A673 (cell line): Measurements from ENCODE around the gene PARP12. TPM values are rescaled to one million over a fixed set of nuclear protein-coding genes. Genes with fewer than 3 reads are reported as not detected.

Experiments used
- BruUV-seq: library from RNA; stranded (reverse); fragments of 400-500 nt; replicated peaks from 2 replicates; lab custom pipeline; 2021; lab: Mats Ljungman, UMichigan
- CTCF ChIA-PET: fragments of 300-600 bp; sonication (Branson Sonifier 250); formaldehyde crosslinking; loops from one replicate; lab custom pipeline; 2022; ENCODE audit warnings: antibody characterized with exemption; lab: Charles Lee
- POLR2A ChIA-PET: fragments of 300-600 bp; sonication (Branson Sonifier 250); formaldehyde crosslinking; loops from one replicate; lab custom pipeline; 2022; ENCODE audit warnings: antibody characterized with exemption; ENCODE audit not compliant: low non-redundant PET; lab: Charles Lee
- DNase-seq: peaks from one replicate; pipeline ENCODE4 v3.0.0-alpha.2; 2015; ENCODE audit warnings: low spot score
- H3K27ac ChIP-seq: fragments of 200-600 bp; sonication (generic); 2 replicates; pipeline ENCODE4 v1.5.1; 2016; ENCODE audit warnings: mixed run types, low read depth, mild to moderate bottlenecking, mixed read lengths, antibody characterized with exemption, low read length; ENCODE audit not compliant: poor library complexity, severe bottlenecking
- H3K27me3 ChIP-seq: fragments of 200-600 bp; sonication (generic); replicated peaks from 2 replicates; pipeline ENCODE4 v1.6.1; 2017; ENCODE audit warnings: mixed run types, low read depth, mild to moderate bottlenecking, mixed read lengths, antibody characterized with exemption, low read length; ENCODE audit not compliant: insufficient read depth, poor library complexity
- H3K36me3 ChIP-seq: fragments of 200-600 bp; sonication (generic); 2 replicates; pipeline ENCODE4 v1.6.1; 2016; ENCODE audit warnings: mixed run types, mild to moderate bottlenecking, mixed read lengths, antibody characterized with exemption, low read length; ENCODE audit not compliant: insufficient read depth, poor library complexity, severe bottlenecking
- H3K4me1 ChIP-seq: fragments of 200-600 bp; sonication (generic); 2 replicates; pipeline ENCODE4 v1.6.1; 2017; ENCODE audit warnings: mixed run types, mild to moderate bottlenecking, mixed read lengths, antibody characterized with exemption, low read length; ENCODE audit not compliant: insufficient read depth, poor library complexity, severe bottlenecking
- H3K4me3 ChIP-seq: fragments of 200-600 bp; sonication (generic); 2 replicates; pipeline ENCODE4 v1.5.1; 2016; ENCODE audit warnings: low read depth, mixed run types, mild to moderate bottlenecking, mixed read lengths, low read length; ENCODE audit not compliant: poor library complexity, severe bottlenecking
- H3K9me3 ChIP-seq: fragments of 200-600 bp; sonication (generic); 2 replicates; pipeline ENCODE4 v1.6.1; 2016; ENCODE audit warnings: mixed run types, low read depth, mild to moderate bottlenecking, mixed read lengths, antibody characterized with exemption, low read length; ENCODE audit not compliant: poor library complexity, severe bottlenecking
- EZH2 ChIP-seq: fragments of 200-600 bp; sonication (generic); IDR thresholded peaks from 2 replicates; pipeline ENCODE4 v1.6.1; 2017; ENCODE audit warnings: borderline replicate concordance, low read depth, mild to moderate bottlenecking, mixed read lengths, antibody characterized with exemption, low read length; ENCODE audit not compliant: poor library complexity, severe bottlenecking
- intact Hi-C: fragments of 100-400 bp; cut with micrococcal nuclease; formaldehyde crosslinking; loops from one replicate; pipeline ENCODE4 v1.10.0; 2022; ENCODE audit not compliant: unreplicated experiment
- total RNA-seq: library from RNA; stranded (reverse); gene quantifications from 2 replicates; pipeline ENCODE4 v1.2.3, GENCODE V29; 2021
- TF ChIP-seq, protein P1 (sequence below): fragments of 300-800, 200-600 bp; sonication (generic); conservative IDR thresholded peaks from 2 replicates; pipeline ENCODE4 v1.5.1; 2017; ENCODE audit warnings: low read depth, mild to moderate bottlenecking, antibody characterized with exemption, low read length, moderate library complexity, mixed read lengths

The PARP12 gene
- total RNA-seq, 1 experiment from 2014 or later, result 17.8 TPM

DNA sequence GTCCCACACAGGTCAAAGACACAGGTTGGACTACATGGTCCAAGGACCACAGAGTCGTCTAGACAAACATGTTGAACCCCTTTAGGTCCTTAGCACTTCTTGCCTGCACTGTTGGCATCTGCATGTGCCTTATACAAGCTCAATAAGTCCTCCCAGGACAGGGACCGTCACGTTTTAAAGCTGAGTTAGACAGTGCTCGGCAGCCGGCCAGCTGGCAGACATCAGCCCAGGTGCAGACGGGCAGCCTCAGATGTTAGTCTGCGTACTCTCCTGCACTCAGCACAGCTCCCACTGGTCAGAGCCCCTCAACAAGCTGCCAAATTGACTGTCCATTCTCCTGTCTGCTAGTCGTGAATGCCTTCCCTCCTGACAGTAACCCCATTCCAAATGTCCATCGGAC is 34.9 kb downstream of the PARP12 start:
- Histone ChIP-seq H3K27me3 (no peaks in the 10 kb centered on the region), H3K36me3 (no peaks in the 10 kb centered on the region), H3K27ac (no peak overlapping the region), H3K9me3 (no peaks in the 10 kb centered on the region), H3K4me1 (no peaks in the 10 kb centered on the region), H3K4me3 (no peak overlapping the region)
- no peak for DNase-seq
- TF ChIP-seq, protein P1, sequence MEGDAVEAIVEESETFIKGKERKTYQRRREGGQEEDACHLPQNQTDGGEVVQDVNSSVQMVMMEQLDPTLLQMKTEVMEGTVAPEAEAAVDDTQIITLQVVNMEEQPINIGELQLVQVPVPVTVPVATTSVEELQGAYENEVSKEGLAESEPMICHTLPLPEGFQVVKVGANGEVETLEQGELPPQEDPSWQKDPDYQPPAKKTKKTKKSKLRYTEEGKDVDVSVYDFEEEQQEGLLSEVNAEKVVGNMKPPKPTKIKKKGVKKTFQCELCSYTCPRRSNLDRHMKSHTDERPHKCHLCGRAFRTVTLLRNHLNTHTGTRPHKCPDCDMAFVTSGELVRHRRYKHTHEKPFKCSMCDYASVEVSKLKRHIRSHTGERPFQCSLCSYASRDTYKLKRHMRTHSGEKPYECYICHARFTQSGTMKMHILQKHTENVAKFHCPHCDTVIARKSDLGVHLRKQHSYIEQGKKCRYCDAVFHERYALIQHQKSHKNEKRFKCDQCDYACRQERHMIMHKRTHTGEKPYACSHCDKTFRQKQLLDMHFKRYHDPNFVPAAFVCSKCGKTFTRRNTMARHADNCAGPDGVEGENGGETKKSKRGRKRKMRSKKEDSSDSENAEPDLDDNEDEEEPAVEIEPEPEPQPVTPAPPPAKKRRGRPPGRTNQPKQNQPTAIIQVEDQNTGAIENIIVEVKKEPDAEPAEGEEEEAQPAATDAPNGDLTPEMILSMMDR, result no peak
- no peak for TF ChIP-seq EZH2
- intact Hi-C loops, result no loop called here
- no TSS peak for BruUV-seq
- CTCF ChIA-PET, result no interaction called here
- POLR2A ChIA-PET, result no interaction called here

DNA sequence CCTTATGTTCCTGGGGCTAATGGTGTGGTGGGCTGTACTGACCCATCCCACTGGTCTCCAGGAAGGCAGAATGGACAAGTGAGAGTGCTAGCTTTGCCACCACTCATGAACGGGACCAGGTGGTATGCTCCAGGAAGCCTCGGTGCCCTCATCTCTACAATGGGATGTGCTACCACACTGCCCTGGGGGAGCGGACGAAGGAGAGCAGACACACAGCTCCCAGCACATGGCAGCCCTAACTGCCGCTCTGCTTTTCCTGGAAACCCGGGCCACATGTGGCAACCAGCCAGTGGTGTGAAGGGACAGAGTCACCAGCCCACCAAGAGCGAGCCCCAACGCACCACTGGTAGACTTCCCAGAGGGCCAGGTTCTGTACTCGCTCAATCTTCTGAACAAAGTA is 35.8 kb downstream of the PARP12 start:
- intact Hi-C loops, result no loop called here
- no peak overlapping the region for H3K27ac ChIP-seq
- H3K27me3 ChIP-seq, result no peaks in the 10 kb centered on the region
- H3K4me1 ChIP-seq, result no peaks in the 10 kb centered on the region
- ChIA-PET CTCF (no interaction called here), POLR2A (no interaction called here)
- TF ChIP-seq, protein P1, result no peak
- no peak for TF ChIP-seq EZH2
- H3K36me3 ChIP-seq, result no peaks in the 10 kb centered on the region
- no TSS peak for BruUV-seq
- no peaks in the 10 kb centered on the region for H3K9me3 ChIP-seq
- H3K4me3 ChIP-seq, result no peak overlapping the region
- no peak for DNase-seq

DNA sequence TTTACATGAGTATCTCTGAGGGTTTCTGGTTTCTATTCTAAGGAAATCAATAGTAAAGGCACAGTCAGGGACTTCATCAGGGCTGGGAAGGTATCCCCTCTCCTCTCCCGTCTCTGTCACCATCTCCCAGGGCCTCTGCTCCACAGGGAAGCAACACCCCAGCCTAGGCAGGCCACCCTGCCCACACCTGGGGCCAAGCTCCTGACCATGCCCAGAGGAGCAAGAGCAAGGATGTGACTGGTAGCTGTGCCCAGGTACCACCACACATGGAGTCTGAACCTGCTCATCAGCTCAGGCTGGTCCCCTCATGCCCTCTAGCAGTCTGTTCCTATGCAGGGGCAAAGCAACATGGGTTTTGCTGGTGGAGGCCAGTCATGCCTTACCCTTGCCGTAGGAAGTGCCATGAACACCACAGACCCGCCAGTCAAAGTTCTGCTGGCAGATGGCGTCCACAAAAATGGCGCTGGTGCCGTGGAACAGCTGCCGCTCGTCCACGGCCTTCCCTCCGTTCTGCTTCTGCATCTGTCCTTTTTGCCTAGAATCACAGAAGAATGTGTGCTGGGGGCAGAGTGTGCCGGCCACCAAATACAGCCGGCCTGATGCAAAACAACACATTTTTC is 36.8 kb downstream of the PARP12 start:
- H3K9me3 ChIP-seq, result no peaks in the 10 kb centered on the region
- no peaks in the 10 kb centered on the region for H3K27me3 ChIP-seq
- H3K27ac ChIP-seq, result no peak overlapping the region
- no peaks in the 10 kb centered on the region for H3K36me3 ChIP-seq
- TF ChIP-seq, protein P1, result no peak
- TF ChIP-seq EZH2, result no peak
- CTCF ChIA-PET, result no interaction called here
- H3K4me3 ChIP-seq, result no peak overlapping the region
- no peak for DNase-seq
- BruUV-seq, result no TSS peak
- intact Hi-C loops, result no loop called here
- no peaks in the 10 kb centered on the region for H3K4me1 ChIP-seq
- POLR2A ChIA-PET, result no interaction called here
